C4-2B (cell line): ENCODE data around the gene DGKE.

Experiments
- CTCF ChIP-seq: fragments of 450-650 bp; conservative IDR thresholded peaks from 2 replicates; pipeline ENCODE4 v1.5.1; 2017; ENCODE audit warnings: mild to moderate bottlenecking
- ZFX ChIP-seq: fragments of 450-650 bp; IDR thresholded peaks from 2 replicates; pipeline ENCODE4 v1.6.1; 2017

DNA sequence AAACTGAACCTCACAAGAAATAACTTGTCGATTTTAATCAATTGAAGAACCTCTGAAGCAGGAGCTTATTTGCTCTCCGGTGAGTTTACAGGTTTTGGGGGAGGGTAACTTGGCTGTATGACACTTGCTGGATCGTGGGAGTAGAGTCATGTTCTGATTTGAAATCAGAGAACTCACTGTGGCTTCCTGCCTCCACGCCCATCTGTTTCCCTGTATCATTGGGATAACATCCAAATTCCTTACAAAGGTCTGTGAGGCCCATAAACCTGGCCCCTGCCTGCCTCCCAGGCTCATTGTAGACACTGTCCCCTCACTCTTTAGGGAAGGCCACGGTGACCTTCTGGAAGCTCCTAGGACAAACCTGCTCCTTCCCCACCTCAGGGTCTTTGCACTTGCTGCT, 48.5 kb upstream of the DGKE start:
- TF ChIP-seq CTCF (no peak), ZFX (no peak)
